GM19023 (cell line): ENCODE data around the gene PRDM16.

Source experiments
- ATAC-seq: cut with Tn5 transposase; IDR thresholded peaks from one replicate; pipeline ENCODE4 v1.9.1; 2021; ENCODE audit warnings: mild to moderate bottlenecking, moderate library complexity; ENCODE audit not compliant: unreplicated experiment

PRDM16 gene

DNA sequence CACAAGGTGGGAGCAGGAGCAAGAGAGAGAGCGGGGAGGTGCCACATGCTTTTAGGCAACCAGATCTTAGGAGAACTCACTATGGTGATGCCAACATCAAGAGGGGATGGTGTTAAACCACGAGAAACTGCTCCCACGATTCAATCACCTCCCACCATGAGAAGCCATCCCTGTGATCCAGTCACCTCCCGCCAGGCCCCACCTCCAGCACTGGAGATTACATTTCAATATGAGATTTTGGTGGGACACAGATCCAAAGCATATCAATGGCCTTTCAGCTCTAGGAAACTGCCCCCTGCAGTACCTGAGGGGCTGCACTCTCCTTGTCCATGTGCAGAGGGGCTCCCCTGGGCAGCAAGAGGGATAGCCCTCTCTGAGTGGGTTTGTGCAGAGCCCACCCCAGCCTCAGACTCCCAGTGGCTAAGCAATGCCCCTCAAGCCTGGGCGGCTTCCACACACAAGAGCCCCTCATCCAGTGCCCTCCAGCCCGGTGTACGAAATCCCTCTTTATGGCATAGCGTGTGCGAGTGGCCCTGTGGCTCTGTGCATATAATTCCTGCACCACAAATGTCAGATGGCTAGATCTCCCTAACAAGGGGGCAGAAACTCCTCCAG lies 15.5 kb upstream of the PRDM16 start:
- ATAC-seq: no peak

GRCh38 chr1:3053986-3054385 lies 15.0 kb upstream of the PRDM16 start:
- no peak for ATAC-seq

DNA sequence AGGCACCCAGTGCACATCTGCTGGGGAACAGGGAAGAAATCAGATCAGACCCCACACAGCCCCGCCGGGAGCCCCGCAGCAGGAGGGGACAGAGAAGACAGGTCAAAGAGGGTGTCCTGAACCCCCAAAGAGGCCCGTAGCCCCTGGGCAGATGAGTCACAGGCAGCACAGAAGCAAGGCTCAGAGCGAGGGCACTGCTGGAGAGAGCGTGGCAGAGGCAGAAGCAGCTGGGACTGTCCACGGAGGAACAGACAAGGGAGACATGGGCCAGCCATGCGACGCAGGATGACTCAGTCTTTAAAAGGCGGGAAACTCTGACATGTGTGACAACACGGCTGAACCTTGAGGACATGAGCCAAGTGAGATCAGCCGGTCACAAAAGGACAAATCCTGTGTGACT lies 14.5 kb upstream of the PRDM16 start:
- no peak for ATAC-seq

DNA sequence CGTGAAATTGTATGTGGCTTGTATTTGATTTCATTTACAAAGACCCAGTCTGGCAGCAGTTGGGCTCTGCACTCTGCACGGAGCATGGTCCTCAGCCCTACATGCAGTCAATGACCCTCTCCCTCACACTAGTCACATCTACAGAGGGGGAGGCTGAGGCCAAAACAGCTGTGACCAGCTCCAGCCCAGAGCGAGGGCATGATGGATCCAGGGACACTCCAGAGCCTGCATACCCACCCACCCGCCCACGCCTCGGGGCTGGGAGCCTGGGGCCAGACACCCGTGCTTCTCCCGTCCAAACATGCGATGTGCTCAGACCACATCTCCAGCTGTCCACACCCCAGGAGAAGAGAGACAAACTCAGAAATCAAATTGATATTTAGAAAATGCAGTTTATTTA lies 14.0 kb upstream of the PRDM16 start:
- no peak for ATAC-seq

DNA sequence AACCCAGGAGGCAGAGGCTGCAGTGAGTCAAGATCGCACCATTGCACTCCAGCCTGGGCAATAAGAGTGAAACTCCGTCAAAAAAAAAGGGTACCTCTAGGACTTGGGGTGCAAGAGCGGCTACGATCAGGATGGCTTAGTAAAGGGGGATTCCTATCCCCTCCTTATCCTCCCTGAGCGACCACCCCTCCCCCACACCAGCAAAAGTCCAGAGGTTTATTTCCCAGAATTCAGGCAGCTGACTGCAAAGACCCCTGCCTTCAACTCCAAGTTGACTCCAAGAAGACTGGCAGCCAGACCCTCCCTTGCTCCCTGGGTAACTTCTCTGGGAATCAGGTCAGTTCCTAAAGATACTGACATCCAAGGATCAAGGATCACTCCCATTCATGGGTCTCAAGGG lies 12.4 kb upstream of the PRDM16 start:
- ATAC-seq: no peak

- no peak for ATAC-seq
Measured at GRCh38 chr1:3058263-3059030, 10.6 kb upstream of the PRDM16 start.

DNA sequence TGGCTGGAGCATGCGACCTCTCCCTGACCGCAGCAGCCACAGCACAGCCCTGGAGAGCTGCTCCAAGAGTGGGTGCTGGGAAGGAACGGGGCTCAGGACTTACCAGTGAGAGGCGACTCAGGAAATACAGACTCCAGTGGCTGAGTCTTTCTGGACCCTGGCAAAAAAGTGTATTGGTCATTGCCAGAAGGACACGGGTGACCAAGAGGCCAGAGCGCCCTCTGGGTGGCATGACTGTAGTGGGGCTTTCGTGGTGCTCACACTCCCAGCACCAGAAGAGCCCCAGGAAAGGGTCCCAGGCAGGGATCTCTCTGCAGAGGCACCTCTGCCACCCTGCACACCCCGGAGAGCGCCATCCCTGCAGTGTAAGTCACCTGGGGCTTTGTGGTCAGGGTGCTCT lies 8.9 kb upstream of the PRDM16 start:
- ATAC-seq: no peak

- ATAC-seq: no peak
Measured at GRCh38 chr1:3060601-3061551, 8.1 kb upstream of the PRDM16 start.

- ATAC-seq: no peak
Measured at GRCh38 chr1:3061566-3061965, 7.4 kb upstream of the PRDM16 start.

GRCh38 chr1:3061981-3062615 lies 6.9 kb upstream of the PRDM16 start:
- ATAC-seq: no peak

DNA sequence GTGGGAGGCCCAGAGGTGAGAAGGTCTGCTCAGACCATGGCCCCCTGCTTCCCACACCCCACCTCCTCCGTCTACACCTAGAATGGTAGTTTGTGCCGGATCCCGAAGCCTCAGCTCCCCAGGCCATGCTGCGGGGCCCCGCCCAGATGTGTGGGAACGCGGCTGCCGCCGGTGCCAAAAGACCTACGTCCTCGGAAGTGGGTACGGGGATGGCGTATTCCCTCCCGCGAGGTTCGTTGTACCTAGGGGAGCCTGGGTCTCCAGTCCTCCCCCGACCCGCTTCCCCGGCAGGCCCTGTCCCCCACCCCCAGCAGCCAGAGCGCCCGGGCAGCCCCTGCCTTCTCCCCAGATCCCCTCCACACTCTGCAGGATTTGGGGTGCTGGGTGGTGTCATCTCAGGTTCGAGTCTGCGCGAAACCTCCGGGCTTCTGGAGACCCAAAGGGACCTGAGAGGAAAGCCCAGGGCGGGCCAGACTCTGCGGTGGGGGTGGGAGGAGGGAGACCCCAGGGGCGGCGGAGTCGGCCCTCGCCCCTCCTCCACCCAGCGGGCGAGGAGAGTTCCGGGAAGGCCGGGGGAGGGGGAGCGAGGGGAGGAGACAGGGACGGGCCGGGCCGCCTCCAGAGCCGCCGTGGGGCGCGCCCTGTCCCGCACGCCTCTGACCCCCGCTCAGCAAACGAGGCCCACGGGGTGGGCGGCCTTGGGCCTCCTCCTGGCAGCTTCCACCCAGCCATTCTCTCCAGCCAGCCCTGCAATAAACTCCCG lies 6.2 kb upstream of the PRDM16 start:
- ATAC-seq: no peak

- ATAC-seq: no peak
Measured at GRCh38 chr1:3063379-3064295, 5.4 kb upstream of the PRDM16 start.

DNA sequence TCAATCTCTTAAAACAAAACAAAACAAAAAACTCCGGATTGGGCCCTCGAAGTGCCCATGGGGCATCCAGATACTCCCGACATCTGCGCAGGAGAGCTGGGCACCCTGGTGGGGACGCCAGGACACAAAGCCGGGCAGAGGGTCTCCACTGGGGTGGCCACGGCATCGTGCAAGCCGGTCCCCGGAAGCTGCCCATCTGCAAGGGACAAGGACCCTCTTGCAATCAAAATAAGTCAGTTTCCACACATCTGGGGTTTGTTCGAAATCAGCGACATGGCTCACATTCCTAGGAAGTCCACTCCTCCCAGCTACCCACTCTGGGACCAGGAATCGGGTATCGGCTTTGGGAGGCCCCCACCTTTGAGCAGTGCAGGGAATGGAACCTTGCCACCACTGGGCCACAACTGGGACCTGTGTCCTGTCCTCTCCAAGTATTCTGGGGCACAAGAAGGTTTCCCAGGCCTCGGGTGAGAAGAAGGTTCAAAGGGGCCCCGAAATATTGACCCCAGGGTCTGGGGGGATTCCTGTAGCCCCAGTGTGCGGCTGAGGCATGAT lies 4.6 kb upstream of the PRDM16 start:
- ATAC-seq: no peak

DNA sequence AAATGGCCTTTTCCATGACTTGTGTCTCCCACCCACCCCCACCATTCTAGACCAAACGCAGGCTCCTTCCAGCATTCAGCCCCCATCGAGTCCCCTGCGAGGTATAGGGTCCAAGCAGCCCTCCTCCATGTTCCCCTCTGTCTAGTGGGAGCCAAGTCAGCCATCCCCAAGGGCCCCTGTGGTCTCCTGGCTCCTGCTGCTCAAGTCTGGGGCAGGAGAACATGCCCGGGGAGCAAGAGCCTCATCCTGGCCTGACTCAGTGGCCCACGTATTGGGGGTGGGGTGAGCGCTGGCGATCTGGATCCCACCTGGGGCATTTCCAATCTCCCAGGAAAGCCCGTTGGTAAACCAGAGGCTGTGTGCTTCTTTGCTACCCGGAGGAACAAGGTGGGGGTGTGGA lies 4.1 kb upstream of the PRDM16 start:
- ATAC-seq: no peak

GRCh38 chr1:3065396-3065795 lies 3.6 kb upstream of the PRDM16 start:
- ATAC-seq: no peak

- no peak for ATAC-seq
Measured at GRCh38 chr1:3065797-3066196, 3.2 kb upstream of the PRDM16 start.

DNA sequence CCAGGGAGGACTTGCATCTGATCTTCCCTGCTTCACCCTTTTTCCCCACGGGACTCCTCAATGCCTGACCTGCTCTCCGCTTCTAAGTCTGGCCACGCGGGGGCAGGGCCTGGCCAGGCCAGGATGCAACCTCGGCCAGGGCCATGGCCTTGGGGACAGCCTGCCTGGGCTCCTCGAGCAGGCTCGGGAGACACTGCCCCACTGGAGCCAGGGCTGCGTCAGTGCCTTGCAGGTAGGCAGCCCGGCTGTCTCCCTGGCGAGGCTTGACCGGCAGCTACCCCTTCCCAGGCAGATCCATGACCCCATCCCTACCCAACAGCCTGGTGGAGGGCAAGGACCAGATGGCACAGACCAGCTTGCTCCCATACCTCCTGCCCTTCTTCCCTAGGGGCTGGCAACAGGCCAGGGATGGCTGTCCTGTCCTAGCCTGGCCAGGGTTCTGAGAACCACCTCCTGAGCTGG lies 2.7 kb upstream of the PRDM16 start:
- no peak for ATAC-seq

DNA sequence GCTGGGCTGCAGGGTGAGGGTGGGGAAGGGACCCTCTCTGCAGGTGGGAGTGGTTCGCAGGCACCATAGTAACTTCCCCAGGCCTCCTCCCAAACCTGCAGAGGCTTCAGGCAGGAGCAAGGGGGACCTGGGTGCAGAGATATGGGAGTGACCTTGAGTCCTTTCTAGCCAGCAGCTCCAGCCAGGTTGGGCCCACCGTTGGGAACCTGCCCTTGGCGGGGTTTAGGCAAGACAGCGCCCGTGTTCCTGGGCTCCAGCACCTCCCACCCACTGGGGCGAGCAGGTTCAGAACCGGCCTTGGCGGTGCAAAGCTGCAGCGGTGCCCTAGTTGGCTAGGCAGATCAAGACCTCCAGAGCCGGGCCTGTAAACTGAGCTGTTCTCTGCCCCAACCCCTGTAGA lies 2.2 kb upstream of the PRDM16 start:
- ATAC-seq: no peak

DNA sequence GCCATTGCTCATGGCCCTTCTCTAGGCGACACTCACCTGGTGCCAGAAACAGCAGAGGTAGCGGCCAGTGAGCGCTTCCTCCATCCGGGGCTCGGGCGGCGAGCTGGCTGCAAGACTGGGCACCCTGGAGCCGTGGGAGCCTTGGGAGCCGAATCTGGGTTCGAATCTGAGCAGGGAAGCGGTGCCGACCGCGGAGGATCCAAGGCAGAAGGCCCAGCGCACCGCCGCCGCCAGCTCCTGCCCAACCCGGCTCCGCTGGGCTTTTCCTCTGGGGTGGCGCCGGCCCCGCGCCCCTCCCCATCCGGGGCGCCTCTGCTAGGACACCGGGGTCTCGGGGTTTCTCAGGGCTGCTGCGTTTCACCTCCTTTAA lies 1.7 kb upstream of the PRDM16 start:
- no peak for ATAC-seq
